GM20000 (cell line): ENCODE data around the gene ERCC4.

ENCODE experiments used
- DNase-seq: peaks from one replicate; pipeline ENCODE4 v3.0.0; 2012; ENCODE audit warnings: low spot score
- TF ChIP-seq, protein P1 (sequence below): IDR thresholded peaks from 2 replicates; pipeline ENCODE4 v1.5.1; 2012; ENCODE audit warnings: mild to moderate bottlenecking, control low read depth; ENCODE audit errors: extremely low read depth, missing control alignments

Gene ERCC4

DNA sequence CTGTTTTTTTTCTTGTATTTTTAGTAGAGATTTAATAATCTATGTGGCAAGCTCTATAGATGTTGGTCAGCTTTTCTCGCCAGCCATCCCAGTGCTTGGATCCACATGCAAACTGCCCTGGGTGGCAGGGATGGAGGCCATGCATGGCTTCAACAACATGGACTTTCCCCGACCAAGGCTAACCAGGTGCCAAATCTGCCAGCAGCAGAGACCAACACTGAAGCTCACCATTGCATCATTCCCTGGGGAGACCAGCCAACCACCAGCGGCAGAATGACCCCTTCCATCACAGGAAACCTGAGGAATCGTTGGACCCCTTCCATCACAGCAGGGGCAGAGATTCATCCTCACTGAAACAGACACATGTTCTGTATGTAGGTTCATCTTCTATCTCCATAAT is 27.7 kb upstream of the ERCC4 start:
- no peak for DNase-seq
- TF ChIP-seq, protein P1, sequence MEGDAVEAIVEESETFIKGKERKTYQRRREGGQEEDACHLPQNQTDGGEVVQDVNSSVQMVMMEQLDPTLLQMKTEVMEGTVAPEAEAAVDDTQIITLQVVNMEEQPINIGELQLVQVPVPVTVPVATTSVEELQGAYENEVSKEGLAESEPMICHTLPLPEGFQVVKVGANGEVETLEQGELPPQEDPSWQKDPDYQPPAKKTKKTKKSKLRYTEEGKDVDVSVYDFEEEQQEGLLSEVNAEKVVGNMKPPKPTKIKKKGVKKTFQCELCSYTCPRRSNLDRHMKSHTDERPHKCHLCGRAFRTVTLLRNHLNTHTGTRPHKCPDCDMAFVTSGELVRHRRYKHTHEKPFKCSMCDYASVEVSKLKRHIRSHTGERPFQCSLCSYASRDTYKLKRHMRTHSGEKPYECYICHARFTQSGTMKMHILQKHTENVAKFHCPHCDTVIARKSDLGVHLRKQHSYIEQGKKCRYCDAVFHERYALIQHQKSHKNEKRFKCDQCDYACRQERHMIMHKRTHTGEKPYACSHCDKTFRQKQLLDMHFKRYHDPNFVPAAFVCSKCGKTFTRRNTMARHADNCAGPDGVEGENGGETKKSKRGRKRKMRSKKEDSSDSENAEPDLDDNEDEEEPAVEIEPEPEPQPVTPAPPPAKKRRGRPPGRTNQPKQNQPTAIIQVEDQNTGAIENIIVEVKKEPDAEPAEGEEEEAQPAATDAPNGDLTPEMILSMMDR: no peak

DNA sequence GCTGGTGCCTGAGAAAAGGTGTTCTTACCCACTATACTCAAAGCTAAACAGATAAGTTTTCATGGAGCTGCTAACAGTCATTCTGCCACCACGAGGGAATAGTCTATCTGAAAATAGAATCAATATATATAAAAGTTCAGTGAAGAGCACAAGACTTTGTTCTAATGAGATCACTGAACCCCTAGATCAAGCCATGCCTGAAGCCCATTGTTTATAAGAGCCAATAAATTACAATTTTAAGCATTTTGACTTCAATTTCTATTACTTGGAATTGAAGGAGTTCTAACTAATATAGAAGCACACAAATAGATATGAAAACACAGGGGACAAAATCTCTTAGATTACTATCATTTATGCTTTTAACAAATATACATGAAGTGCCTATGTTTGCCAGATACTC is 24.4 kb upstream of the ERCC4 start:
- DNase-seq: no peak
- TF ChIP-seq, protein P1: no peak

DNA sequence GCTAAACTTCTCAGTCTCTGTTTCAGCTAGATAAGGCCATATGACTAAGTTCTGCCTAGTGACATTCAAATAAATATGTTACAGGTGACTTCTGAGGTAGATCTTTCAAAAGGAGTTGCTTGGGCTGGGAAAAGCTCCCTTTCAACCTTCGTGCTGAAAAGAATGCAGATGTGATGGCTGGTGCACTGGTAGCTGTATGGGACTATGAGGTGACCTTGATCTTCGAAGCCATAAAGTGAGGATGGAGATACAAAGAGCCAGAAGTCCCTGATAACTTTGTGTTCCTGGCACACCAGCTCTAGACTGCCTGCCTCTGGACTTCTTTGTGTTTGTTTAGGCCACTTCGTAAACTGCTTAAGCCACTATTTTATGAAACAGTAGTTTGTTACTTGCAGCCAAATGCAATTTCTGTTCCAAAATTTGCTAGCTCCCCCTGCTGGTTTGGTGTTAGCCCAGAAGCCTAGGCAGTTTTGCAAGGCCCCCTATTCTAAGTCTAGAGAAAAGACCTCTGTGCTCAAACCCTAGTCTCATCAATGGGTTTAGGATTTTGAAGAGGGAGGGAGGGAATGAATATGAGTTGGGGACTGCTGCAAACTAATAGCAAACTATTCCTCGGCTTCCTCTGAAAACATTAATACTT is 23.3 kb upstream of the ERCC4 start:
- TF ChIP-seq, protein P1: peak; percentile 18
- no peak for DNase-seq

DNA sequence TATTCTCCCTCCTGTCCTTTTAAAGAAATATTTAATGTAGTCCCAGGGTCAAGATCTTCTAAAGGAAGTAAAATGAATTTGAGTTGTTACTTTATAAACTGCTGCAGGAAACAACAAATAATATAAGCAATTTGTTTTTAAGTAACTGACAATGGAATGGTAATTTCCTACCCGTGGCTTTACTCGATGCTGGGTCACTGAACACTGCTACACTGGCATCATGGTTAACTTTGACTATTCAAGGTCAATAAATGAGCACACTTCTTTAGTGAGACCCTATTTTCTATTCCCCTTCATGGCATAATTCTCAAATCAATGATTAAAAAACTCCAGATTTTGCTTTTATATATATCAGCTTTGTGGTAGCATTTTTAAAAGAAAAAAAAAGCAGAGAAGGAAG is 22.1 kb upstream of the ERCC4 start:
- TF ChIP-seq, protein P1: no peak
- DNase-seq: no peak

DNA sequence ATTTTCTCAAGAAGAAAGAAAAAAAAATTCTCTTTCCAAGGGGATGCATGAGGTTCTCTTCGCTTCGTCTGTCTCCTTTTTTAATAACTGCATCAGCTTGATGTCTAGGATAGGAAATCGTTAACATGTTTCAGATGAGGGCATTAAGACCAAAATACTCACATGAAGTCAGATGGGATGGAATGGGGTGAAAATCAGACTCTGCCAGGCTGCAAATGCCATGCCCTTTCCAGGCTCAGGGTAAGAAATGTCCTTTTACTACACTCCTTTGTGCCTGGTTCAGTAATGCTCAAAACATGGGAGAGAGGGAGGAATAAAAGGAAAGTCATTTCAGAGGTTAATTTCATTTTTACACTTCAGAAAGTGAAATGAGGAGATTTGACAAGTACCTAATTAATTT is 21.7 kb upstream of the ERCC4 start:
- TF ChIP-seq, protein P1: no peak
- DNase-seq: no peak

DNA sequence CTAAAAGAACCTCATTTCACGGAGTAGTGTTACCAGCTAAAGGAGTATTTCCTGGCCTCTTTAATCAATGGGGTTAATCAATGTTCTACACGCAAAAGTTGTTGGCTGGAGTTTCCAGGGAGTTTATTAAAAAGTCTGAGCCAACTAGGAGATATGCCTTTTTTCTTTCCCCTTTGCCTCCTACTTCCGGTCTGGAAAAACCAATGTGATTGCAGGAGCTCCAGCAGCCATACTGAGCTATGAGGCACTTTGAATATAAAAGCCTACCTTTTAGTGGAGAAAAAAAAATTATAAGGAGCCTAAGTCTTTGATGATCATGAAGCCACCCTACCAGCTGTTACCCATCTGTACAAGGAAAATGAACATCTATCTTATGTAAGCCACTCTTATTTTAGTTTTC is 17.9 kb upstream of the ERCC4 start:
- TF ChIP-seq, protein P1: no peak
- DNase-seq: no peak

DNA sequence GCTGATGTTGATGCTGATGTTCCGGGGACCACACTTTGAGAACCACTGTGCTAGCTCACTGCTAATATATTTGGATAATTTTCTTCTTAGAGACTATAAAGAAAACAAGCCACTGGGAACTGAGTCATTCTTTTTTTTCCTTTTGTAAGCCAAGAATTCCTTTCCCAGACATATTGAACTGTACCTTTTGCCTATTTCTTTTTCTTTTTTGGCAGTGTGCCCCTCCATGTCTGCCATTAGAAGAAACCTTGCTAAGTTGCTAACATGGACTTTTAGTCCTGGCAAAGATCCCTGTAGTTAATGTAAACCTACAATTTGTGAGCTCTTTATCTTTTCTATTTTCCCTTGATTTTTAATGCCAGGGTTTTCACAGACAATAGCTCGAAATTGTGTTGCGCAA is 17.3 kb upstream of the ERCC4 start:
- TF ChIP-seq, protein P1: no peak
- no peak for DNase-seq
